ENCODE results near the gene TTI1. TPM values are rescaled to one million over a fixed set of nuclear protein-coding genes. Genes with fewer than 3 reads are reported as not detected.

The TTI1 gene
- total and polyA plus RNA-seq, 2 donors (not counting 1 experiment from before 2014, with no cell fraction given) = 13.9 to 33.9 TPM

DNA sequence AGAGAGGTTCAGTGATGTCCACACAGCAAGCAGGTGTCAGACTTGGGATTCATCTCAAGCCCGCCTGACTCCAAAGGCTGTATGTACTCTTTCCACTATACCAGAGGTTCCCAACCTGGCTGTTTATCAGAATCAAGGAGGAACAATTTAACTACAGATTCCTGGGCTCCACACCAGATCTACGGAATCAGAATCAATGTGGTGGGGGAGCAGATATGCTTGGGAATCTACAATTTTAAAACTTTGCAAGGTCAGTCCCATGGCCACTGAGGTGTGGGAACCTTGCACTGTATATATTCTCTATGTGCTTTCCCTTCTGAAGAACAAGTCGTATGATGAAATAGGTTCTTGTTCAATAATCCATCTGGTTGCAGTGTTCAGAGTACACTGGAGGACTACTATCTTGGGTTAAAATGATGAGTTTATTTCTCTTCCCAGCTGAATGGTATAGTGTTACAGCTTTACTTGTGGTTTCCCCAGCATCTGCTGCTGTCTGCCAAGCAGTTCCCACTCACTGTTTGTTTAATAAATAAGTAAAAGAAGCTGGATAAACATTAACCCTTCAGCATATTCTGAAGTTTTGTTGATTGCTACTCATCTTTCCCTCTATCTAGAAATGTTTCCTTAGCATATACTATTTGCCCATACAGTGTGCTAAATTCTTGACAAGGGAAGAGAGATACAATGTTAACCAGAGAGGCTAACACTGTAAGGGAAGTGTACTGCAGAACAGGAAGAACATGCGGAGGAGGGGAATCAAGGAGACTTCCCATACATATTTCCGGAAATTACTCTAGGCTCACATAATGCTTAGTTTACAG, 9.9 kb downstream of the TTI1 start:
- no peak overlapping the region for H3K27ac ChIP-seq (ENCODE audit: low read length in 2 of 2)
- ATAC-seq (ENCODE audit: low read depth) (no peak), DNase-seq (no peak)
- CTCF ChIA-PET = interaction anchor here (0.6 kb wide), 1 partner anchor 448 kb away, joined by 3 read pairs; no protein-coding TSS in a partner anchor
- peaks cover 85% of the 10 kb centered on the region for H3K79me2 ChIP-seq (ENCODE audit: control insufficient read depth, insufficient read depth, low read length)
- H3K27me3 ChIP-seq (replicated peaks in 1 of 4; ENCODE audit: control extremely low read depth in 1 of 4, control insufficient read depth in 3 of 4, insufficient read depth in 4 of 4, low read length in 3 of 4) = no peaks in the 10 kb centered on the region
- no peak overlapping the region for H3K4me3 ChIP-seq (ENCODE audit: control extremely low read depth in 1 of 5, extremely low read depth in 1 of 5, insufficient read depth in 1 of 5, low read depth in 2 of 5, low read length in 4 of 5)
- TF ChIP-seq EZH2 (IDR thresholded peaks at IDR 0.05; ENCODE audit: borderline replicate concordance, insufficient read depth, low read depth, low read length, poor library complexity, severe bottlenecking) = no peak
- TF ChIP-seq, protein P1, sequence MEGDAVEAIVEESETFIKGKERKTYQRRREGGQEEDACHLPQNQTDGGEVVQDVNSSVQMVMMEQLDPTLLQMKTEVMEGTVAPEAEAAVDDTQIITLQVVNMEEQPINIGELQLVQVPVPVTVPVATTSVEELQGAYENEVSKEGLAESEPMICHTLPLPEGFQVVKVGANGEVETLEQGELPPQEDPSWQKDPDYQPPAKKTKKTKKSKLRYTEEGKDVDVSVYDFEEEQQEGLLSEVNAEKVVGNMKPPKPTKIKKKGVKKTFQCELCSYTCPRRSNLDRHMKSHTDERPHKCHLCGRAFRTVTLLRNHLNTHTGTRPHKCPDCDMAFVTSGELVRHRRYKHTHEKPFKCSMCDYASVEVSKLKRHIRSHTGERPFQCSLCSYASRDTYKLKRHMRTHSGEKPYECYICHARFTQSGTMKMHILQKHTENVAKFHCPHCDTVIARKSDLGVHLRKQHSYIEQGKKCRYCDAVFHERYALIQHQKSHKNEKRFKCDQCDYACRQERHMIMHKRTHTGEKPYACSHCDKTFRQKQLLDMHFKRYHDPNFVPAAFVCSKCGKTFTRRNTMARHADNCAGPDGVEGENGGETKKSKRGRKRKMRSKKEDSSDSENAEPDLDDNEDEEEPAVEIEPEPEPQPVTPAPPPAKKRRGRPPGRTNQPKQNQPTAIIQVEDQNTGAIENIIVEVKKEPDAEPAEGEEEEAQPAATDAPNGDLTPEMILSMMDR (IDR thresholded peaks at IDR 0.05) = no peak
- Mint-ChIP-seq H3K27me3 (no peaks in the 10 kb centered on the region), H3K9me3 (ENCODE audit: insufficient read depth) (no peaks in the 10 kb centered on the region), H3K4me3 (no peak overlapping the region), H3K27ac (no peak overlapping the region), H3K4me1 (peaks cover 31% of the 10 kb centered on the region)
- WGBS (ENCODE audit: insufficient coverage) = 100% methylated on average over 1 of the region's 5 CpGs
- no peak overlapping the region for H3K9ac ChIP-seq (ENCODE audit: low read length)
- H3K9me3 ChIP-seq (ENCODE audit: control extremely low read depth in 1 of 3, control insufficient read depth in 2 of 3, insufficient read depth in 1 of 3, low read length in 2 of 3) = peaks cover 0 to 5% (median 4%) of the 10 kb centered on the region in 3 donors
- no peak overlapping the region for H2AFZ ChIP-seq (ENCODE audit: insufficient read depth, low read depth, low read length, poor library complexity, severe bottlenecking)
- H3K4me2 ChIP-seq (replicated peaks; ENCODE audit: low read depth, low read length, poor library complexity, severe bottlenecking) = no peak overlapping the region
- peaks cover 0 to 11% of the 10 kb centered on the region in 2 experiments for H3K36me3 ChIP-seq (replicated peaks in 1 of 2; ENCODE audit: control extremely low read depth in 1 of 2, control insufficient read depth in 1 of 2, extremely low read depth in 1 of 2, insufficient read depth in 2 of 2, low read length in 1 of 2)
- peaks cover 0 to 5% of the 10 kb centered on the region in 2 donors for H3K4me1 ChIP-seq (ENCODE audit: control insufficient read depth in 2 of 2, insufficient read depth in 2 of 2, low read length in 2 of 2)
- intact Hi-C loops (cut with micrococcal nuclease) = no loop called here
- POLR2A ChIA-PET = no interaction called here
- peaks cover 34% of the 10 kb centered on the region for H4K20me1 ChIP-seq (ENCODE audit: control insufficient read depth, insufficient read depth, low read length, poor library complexity, severe bottlenecking)

Data from B cell (primary cell).